ENCODE measurements around the gene TEX48.

TEX48 gene

DNA sequence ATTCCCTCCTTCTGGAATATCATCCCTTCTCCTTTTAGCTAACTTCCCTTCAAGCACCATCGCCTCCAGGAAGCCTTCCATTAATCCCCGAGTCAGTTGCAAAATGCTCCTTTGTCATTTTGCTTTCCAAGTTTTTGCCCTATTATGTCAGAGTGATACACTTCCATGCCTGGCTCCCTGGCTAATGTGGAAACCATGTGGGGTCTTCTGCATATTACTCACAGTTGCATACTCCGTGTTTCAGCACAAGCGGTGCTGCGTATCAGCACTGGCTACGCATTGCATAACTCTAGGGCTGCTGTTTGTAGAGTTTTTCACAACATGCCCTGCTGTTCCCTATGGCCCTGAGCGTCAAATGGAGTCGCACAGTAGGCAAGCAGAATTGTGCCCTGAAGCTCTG, 26.3 kb downstream of the TEX48 start:
- H3K27ac ChIP-seq (ENCODE audit: extremely low read depth, low read depth, low read length), result no peak overlapping the region
- ChIA-PET POLR2A (no interaction called here), CTCF (interaction anchor here (0.6 to 9.4 kb wide), 7 partner anchors 170 to 360 kb away, joined by 3 to 128 read pairs (median 4); no protein-coding TSS in a partner anchor)
- H3K4me1 ChIP-seq (ENCODE audit: control insufficient read depth, insufficient read depth, low read length), result no peaks in the 10 kb centered on the region
- TF ChIP-seq ZNF501 (tag by site-specific recombination; IDR thresholded peaks at IDR 0.05), result no peak
- no peak for TF ChIP-seq ZNF660 (tag by site-specific recombination; IDR thresholded peaks at IDR 0.05)
- H3K36me3 ChIP-seq (ENCODE audit: control insufficient read depth in 2 of 2, insufficient read depth in 1 of 2, low read length in 2 of 2), result no peaks in the 10 kb centered on the region
- H3K9me3 ChIP-seq (ENCODE audit: control insufficient read depth, insufficient read depth, low read depth, low read length), result no peaks in the 10 kb centered on the region
- no peak overlapping the region for H3K4me3 ChIP-seq (ENCODE audit: low read depth, low read length)

DNA sequence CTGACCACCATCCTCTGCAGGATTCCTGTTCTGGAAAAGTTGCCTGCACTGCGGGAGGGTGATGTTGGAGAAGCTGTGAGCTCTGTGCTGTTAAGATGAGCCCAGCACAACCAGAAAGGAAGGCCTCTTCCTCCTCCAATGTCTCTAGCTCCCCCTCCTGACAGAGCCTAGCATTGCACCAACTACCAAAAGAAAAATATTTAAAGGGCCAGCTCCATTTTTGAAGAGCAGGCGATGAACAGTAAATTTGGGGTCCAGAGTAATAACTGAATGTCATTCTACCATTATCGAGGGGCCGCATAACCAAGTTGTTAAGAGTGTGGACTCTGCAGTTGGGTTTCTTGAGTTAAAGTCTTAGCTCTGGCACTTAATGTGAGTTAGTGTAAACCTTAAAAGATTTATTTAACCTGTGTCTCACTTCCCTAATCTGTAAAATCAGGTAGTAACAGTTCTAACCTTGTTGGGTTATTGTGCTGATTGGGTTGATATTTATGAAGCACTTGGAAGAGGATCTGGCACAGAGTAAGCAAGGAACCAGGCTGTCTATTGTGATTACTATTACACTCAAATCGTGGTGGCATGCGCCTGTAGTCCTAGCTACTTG, 28.3 kb downstream of the TEX48 start:
- Histone ChIP-seq H3K36me3 (ENCODE audit: control insufficient read depth in 2 of 2, insufficient read depth in 1 of 2, low read length in 2 of 2) (no peaks in the 10 kb centered on the region), H3K9me3 (ENCODE audit: control insufficient read depth, insufficient read depth, low read depth, low read length) (no peaks in the 10 kb centered on the region), H3K4me1 (ENCODE audit: control insufficient read depth, insufficient read depth, low read length) (no peaks in the 10 kb centered on the region), H3K27ac (ENCODE audit: extremely low read depth, low read depth, low read length) (no peak overlapping the region), H3K4me3 (ENCODE audit: low read depth, low read length) (no peak overlapping the region)
- POLR2A ChIA-PET, result interaction anchor here (0.6 to 2.2 kb wide), 5 partner anchors 43 to 248 kb away, joined by 3 to 10 read pairs (median 4); partner anchors contain the start of genes ATP6V1G1 and TMEM268
- TF ChIP-seq ZNF2 (tag by site-specific recombination; IDR thresholded peaks at IDR 0.05), result 0 out of 2 replicates have a peak, but pooled peaks have one; percentile 27
- TF ChIP-seq GLIS1 (tag by site-specific recombination; IDR thresholded peaks at IDR 0.05), result peak; percentile 51
- TF ChIP-seq, protein P1, sequence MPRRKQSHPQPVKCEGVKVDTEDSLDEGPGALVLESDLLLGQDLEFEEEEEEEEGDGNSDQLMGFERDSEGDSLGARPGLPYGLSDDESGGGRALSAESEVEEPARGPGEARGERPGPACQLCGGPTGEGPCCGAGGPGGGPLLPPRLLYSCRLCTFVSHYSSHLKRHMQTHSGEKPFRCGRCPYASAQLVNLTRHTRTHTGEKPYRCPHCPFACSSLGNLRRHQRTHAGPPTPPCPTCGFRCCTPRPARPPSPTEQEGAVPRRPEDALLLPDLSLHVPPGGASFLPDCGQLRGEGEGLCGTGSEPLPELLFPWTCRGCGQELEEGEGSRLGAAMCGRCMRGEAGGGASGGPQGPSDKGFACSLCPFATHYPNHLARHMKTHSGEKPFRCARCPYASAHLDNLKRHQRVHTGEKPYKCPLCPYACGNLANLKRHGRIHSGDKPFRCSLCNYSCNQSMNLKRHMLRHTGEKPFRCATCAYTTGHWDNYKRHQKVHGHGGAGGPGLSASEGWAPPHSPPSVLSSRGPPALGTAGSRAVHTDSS (tag by site-specific recombination; IDR thresholded peaks at IDR 0.05), result 0 out of 2 replicates have a peak, but pooled peaks have one; percentile 39
- no peak for TF ChIP-seq ZNF10 (tag by site-specific recombination; IDR thresholded peaks at IDR 0.05)
- TF ChIP-seq ZNF221 (tag by site-specific recombination; IDR thresholded peaks at IDR 0.05; ENCODE audit: borderline replicate concordance), result no peak
- no peak for TF ChIP-seq ZEB2 (tag by site-specific recombination; IDR thresholded peaks at IDR 0.05)
- peak; percentile 77; the same call in 1 of the 2 replicates for TF ChIP-seq ZNF394 (tag by site-specific recombination; IDR thresholded peaks at IDR 0.05; ENCODE audit: borderline replicate concordance)
- TF ChIP-seq ZNF600 (tag by site-specific recombination; IDR thresholded peaks at IDR 0.05), result peak; percentile 61
- TF ChIP-seq, protein P2, sequence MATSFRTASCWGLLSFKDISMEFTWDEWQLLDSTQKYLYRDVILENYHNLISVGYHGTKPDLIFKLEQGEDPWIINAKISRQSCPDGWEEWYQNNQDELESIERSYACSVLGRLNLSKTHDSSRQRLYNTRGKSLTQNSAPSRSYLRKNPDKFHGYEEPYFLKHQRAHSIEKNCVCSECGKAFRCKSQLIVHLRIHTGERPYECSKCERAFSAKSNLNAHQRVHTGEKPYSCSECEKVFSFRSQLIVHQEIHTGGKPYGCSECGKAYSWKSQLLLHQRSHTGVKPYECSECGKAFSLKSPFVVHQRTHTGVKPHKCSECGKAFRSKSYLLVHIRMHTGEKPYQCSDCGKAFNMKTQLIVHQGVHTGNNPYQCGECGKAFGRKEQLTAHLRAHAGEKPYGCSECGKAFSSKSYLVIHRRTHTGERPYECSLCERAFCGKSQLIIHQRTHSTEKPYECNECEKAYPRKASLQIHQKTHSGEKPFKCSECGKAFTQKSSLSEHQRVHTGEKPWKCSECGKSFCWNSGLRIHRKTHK (tag by site-specific recombination; IDR thresholded peaks at IDR 0.05), result no peak
- no peak for TF ChIP-seq ZNF146 (tag by site-specific recombination; IDR thresholded peaks at IDR 0.05)
- TF ChIP-seq ZNF654 (tag by site-specific recombination; IDR thresholded peaks at IDR 0.05; ENCODE audit: low read depth), result peak; percentile 85
- TF ChIP-seq, protein P3, sequence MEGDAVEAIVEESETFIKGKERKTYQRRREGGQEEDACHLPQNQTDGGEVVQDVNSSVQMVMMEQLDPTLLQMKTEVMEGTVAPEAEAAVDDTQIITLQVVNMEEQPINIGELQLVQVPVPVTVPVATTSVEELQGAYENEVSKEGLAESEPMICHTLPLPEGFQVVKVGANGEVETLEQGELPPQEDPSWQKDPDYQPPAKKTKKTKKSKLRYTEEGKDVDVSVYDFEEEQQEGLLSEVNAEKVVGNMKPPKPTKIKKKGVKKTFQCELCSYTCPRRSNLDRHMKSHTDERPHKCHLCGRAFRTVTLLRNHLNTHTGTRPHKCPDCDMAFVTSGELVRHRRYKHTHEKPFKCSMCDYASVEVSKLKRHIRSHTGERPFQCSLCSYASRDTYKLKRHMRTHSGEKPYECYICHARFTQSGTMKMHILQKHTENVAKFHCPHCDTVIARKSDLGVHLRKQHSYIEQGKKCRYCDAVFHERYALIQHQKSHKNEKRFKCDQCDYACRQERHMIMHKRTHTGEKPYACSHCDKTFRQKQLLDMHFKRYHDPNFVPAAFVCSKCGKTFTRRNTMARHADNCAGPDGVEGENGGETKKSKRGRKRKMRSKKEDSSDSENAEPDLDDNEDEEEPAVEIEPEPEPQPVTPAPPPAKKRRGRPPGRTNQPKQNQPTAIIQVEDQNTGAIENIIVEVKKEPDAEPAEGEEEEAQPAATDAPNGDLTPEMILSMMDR (tag by site-specific recombination; IDR thresholded peaks at IDR 0.05), result peak; percentile 45; the same call in 1 of the 2 replicates
- CTCF ChIA-PET, result interaction anchor here (0.6 to 9.4 kb wide), 87 partner anchors 8 to 931 kb away, joined by 3 to 128 read pairs (median 4); partner anchors contain the start of gene TMEM268

DNA sequence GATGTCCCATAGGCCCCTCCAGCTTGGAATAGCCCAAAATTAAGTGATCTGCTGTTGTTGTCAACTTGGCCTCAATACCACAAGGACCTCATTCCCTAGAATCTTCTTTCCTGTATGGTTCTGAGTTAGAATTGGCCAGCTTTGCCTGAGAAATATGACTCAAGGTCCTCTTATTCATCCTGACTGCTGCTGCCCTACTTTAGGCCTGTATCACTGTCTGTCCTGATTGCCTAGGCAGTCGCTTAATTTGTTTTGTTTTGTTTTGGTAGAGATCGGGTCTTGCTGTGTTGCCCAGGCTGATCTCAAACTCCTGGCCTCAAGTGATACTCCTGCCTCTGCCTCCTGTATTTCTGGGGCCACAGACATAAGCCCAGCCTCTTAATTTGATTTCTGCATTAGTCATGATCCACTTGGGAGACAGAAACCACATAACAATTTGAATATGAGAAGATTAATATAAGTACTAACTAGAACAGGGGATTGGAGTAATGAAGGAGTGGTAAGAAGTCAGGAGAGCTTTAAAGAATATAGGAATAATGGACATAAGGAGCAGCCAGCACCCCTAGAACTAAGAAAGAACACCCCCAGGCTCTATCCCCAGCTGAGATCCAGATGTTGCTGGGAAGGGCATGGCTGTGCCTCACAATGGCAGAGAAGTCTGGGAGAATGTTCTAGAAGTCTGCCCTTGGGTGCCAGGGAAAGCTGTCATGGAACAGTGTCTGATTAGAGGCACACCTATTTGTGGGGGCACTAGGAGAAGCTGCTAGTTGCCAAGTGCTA, 29.0 kb downstream of the TEX48 start:
- CTCF ChIA-PET, result interaction anchor here (0.6 to 9.4 kb wide), 81 partner anchors 9 to 1937 kb away, joined by 3 to 128 read pairs (median 4); partner anchors contain the start of gene TMEM268
- H3K9me3 ChIP-seq (ENCODE audit: control insufficient read depth, insufficient read depth, low read depth, low read length), result no peaks in the 10 kb centered on the region
- H3K4me1 ChIP-seq (ENCODE audit: control insufficient read depth, insufficient read depth, low read length), result no peaks in the 10 kb centered on the region
- peaks cover 0 to 2% of the 10 kb centered on the region in 2 experiments; a peak in 1 of 3 replicates for H3K36me3 ChIP-seq (ENCODE audit: control insufficient read depth in 2 of 2, insufficient read depth in 1 of 2, low read length in 2 of 2)
- POLR2A ChIA-PET, result interaction anchor here (0.6 to 2.2 kb wide), 5 partner anchors 42 to 247 kb away, joined by 3 to 10 read pairs (median 4); partner anchors contain the start of genes ATP6V1G1 and TMEM268
- no peak overlapping the region for H3K4me3 ChIP-seq (ENCODE audit: low read depth, low read length)
- H3K27ac ChIP-seq (ENCODE audit: extremely low read depth, low read depth, low read length), result no peak overlapping the region
- TF ChIP-seq, protein P4, sequence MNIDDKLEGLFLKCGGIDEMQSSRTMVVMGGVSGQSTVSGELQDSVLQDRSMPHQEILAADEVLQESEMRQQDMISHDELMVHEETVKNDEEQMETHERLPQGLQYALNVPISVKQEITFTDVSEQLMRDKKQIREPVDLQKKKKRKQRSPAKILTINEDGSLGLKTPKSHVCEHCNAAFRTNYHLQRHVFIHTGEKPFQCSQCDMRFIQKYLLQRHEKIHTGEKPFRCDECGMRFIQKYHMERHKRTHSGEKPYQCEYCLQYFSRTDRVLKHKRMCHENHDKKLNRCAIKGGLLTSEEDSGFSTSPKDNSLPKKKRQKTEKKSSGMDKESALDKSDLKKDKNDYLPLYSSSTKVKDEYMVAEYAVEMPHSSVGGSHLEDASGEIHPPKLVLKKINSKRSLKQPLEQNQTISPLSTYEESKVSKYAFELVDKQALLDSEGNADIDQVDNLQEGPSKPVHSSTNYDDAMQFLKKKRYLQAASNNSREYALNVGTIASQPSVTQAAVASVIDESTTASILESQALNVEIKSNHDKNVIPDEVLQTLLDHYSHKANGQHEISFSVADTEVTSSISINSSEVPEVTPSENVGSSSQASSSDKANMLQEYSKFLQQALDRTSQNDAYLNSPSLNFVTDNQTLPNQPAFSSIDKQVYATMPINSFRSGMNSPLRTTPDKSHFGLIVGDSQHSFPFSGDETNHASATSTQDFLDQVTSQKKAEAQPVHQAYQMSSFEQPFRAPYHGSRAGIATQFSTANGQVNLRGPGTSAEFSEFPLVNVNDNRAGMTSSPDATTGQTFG (tag by site-specific recombination; IDR thresholded peaks at IDR 0.05; ENCODE audit: borderline replicate concordance), result no peak
- TF ChIP-seq, protein P5, sequence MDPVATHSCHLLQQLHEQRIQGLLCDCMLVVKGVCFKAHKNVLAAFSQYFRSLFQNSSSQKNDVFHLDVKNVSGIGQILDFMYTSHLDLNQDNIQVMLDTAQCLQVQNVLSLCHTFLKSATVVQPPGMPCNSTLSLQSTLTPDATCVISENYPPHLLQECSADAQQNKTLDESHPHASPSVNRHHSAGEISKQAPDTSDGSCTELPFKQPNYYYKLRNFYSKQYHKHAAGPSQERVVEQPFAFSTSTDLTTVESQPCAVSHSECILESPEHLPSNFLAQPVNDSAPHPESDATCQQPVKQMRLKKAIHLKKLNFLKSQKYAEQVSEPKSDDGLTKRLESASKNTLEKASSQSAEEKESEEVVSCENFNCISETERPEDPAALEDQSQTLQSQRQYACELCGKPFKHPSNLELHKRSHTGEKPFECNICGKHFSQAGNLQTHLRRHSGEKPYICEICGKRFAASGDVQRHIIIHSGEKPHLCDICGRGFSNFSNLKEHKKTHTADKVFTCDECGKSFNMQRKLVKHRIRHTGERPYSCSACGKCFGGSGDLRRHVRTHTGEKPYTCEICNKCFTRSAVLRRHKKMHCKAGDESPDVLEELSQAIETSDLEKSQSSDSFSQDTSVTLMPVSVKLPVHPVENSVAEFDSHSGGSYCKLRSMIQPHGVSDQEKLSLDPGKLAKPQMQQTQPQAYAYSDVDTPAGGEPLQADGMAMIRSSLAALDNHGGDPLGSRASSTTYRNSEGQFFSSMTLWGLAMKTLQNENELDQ (tag by site-specific recombination; IDR thresholded peaks at IDR 0.05; ENCODE audit: low read depth), result no peak
- no peak for TF ChIP-seq ZNF354C (tag by site-specific recombination; IDR thresholded peaks at IDR 0.05; ENCODE audit: borderline replicate concordance, low read depth)
- no peak for TF ChIP-seq YY2 (tag by site-specific recombination; IDR thresholded peaks at IDR 0.05)
- no peak for TF ChIP-seq ZNF121 (tag by site-specific recombination; IDR thresholded peaks at IDR 0.05)

Data from HEK293 (cell line).